CD4-positive, alpha-beta T cell (primary cell): Measurements from ENCODE around the gene FMNL2. TPM values are rescaled to one million over a fixed set of nuclear protein-coding genes. Genes with fewer than 3 reads are reported as not detected.

Experiments used
- ATAC-seq: fragments of 200-7000 bp; cut with Tn5 transposase; one replicate; pipeline ENCODE4 v1.10.0; 2022; ENCODE audit warnings: mild to moderate bottlenecking; ENCODE audit not compliant: poor library complexity
- CTCF ChIA-PET: fragments of 350-600 bp; sonication (Branson Sonifier 250); formaldehyde crosslinking; loops from one replicate; lab custom pipeline; 2021; ENCODE audit warnings: antibody characterized with exemption, inconsistent platforms; lab: Charles Lee
- POLR2A ChIA-PET: fragments of 350-600 bp; sonication (Branson Sonifier 250); formaldehyde crosslinking; loops from one replicate; lab custom pipeline; 2021; ENCODE audit warnings: antibody characterized with exemption, inconsistent platforms; lab: Charles Lee
- DNase-seq, 14 experiments: peaks; one replicate each; pipeline ENCODE4 v3.0.0-alpha.2; 2013 to 2020; ENCODE audit warnings: mixed read lengths in 2 of 14
- H3K27ac ChIP-seq, 2 donors: one replicate each; pipeline versions ENCODE4 v1.5.1 to v1.7.0; 2013; ENCODE audit warnings: low read length in 2 of 2, low read depth in 1 of 2, mild to moderate bottlenecking in 1 of 2
- H3K27me3 ChIP-seq, 2 experiments: 1 replicate in 1 of 2; 2 replicates in 1 of 2; pipeline versions ENCODE4 v1.6.1 to v1.7.0; 2013; ENCODE audit warnings: low read length in 2 of 2, control low read depth in 1 of 2, mild to moderate bottlenecking in 1 of 2, moderate library complexity in 1 of 2; ENCODE audit not compliant: insufficient read depth in 2 of 2, control insufficient read depth in 1 of 2
- H3K36me3 ChIP-seq: one replicate; pipeline ENCODE4 v1.6.1; 2013; ENCODE audit warnings: low read length, control low read depth; ENCODE audit not compliant: insufficient read depth
- H3K4me1 ChIP-seq: one replicate; pipeline ENCODE4 v1.6.1; 2013; ENCODE audit warnings: low read length, control low read depth; ENCODE audit not compliant: insufficient read depth
- H3K4me3 ChIP-seq: one replicate; pipeline ENCODE4 v1.5.1; 2013; ENCODE audit warnings: mild to moderate bottlenecking, low read length, moderate library complexity
- H3K9me3 ChIP-seq, 2 experiments: 1 replicate in 1 of 2; 2 replicates in 1 of 2; pipeline versions ENCODE4 v1.6.1 to v1.7.0; 2013; ENCODE audit warnings: low read length in 2 of 2, mild to moderate bottlenecking in 2 of 2, control low read depth in 1 of 2, moderate library complexity in 1 of 2; ENCODE audit not compliant: control insufficient read depth in 1 of 2, insufficient read depth in 1 of 2
- H3K27ac Mint-ChIP-seq: one replicate; pipeline ENCODE4 v1.8.0; 2020; ENCODE audit warnings: mixed read lengths
- H3K27me3 Mint-ChIP-seq: one replicate; pipeline ENCODE4 v1.8.0; 2021; ENCODE audit warnings: mixed read lengths
- H3K36me3 Mint-ChIP-seq: one replicate; pipeline ENCODE4 v1.8.0; 2021; ENCODE audit warnings: low read depth, mixed read lengths
- H3K4me1 Mint-ChIP-seq: one replicate; pipeline ENCODE4 v1.8.0; 2021; ENCODE audit warnings: low read depth, mixed read lengths
- H3K4me3 Mint-ChIP-seq: one replicate; pipeline ENCODE4 v1.8.0; 2020; ENCODE audit warnings: mild to moderate bottlenecking, mixed read lengths
- H3K9me3 Mint-ChIP-seq: one replicate; pipeline ENCODE4 v1.8.0; 2020; ENCODE audit warnings: mixed read lengths
- CTCF ChIP-seq: fragments of 200-600 bp; IDR thresholded peaks from one replicate; pipeline ENCODE4 v1.8.0; 2022; ENCODE audit warnings: antibody characterized with exemption, mild to moderate bottlenecking
- intact Hi-C, 2 experiments: fragments of 100-400 bp; cut with DNase I in 1 of 2; cut with micrococcal nuclease in 1 of 2; formaldehyde crosslinking; loops; one replicate each; pipeline versions ENCODE4 v1.15.1 to v1.9.0; 2023 to 2025; cut with DNase I, micrococcal nuclease
- total RNA-seq, 174 experiments: library from RNA in 2 of 174; stranded (reverse) in 2 of 174; gene quantifications; one replicate each; pipeline ENCODE4 v1.2.3 and lab custom pipeline; 2021 to 2026

FMNL2 gene
- total RNA-seq, 2 experiments from 2014 or later: 0.30 to 0.31 TPM

DNA sequence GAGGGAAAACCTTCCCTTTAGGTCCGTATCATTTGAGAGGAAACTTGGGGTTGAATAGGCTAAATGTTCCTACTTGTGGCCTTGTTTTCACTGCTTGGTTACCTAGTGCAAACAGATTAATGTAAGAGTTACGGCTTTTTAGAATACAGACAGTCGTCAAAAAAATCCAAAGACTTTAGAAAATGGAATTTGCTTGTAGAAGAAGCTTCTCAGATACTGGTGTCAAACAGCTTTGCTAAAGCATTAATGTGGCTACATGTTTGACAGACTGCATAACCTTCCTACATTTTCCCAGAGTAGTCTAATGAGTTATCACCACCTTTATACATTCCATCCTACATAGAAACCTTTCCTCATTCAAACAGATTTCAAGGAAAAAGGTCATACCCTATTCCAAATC, 114.6 kb downstream of the FMNL2 start:
- Mint-ChIP-seq H3K9me3 (no peaks in the 10 kb centered on the region), H3K27me3 (peaks cover 18% of the 10 kb centered on the region), H3K27ac (no peak overlapping the region), H3K4me1 (no peaks in the 10 kb centered on the region), H3K4me3 (no peak overlapping the region), H3K36me3 (no peaks in the 10 kb centered on the region)
- CTCF ChIA-PET: no interaction called here
- H3K36me3 ChIP-seq: no peaks in the 10 kb centered on the region
- intact Hi-C loops: no loop called here
- no peak overlapping the region for H3K4me3 ChIP-seq
- POLR2A ChIA-PET: no interaction called here
- no peak for TF ChIP-seq CTCF
- H3K27me3 ChIP-seq: peaks cover 0 to 3% of the 10 kb centered on the region in 2 experiments
- no peaks in the 10 kb centered on the region for H3K9me3 ChIP-seq
- H3K4me1 ChIP-seq: no peaks in the 10 kb centered on the region
- H3K27ac ChIP-seq: no peak overlapping the region
- no peak for DNase-seq
- ATAC-seq: no peak

DNA sequence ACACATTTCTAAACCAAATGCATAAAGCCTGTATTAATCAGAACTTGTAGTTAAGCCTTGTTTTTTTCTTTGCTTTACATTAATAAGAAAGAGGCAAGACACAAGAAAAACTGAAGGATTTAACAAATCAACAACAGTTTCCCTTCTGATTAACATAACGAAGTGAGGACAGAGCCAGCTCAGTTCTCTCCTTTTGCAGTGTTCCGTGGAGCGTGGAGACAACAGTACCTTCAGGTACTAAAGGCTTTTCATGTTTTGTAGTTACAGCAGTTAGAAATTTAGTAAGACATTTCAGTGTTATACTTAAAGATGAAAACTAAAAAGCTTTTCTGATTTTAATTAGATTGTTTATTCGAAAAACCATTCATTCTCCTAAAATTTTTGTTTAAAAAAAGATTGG, 115.2 kb downstream of the FMNL2 start:
- no peak for TF ChIP-seq CTCF
- H3K27ac Mint-ChIP-seq: no peak overlapping the region
- H3K27me3 Mint-ChIP-seq: peaks cover 18% of the 10 kb centered on the region
- no peaks in the 10 kb centered on the region for H3K9me3 Mint-ChIP-seq
- no peak overlapping the region for H3K4me3 Mint-ChIP-seq
- POLR2A ChIA-PET: no interaction called here
- no peak overlapping the region for H3K4me3 ChIP-seq
- H3K27ac ChIP-seq: no peak overlapping the region
- no peaks in the 10 kb centered on the region for H3K36me3 ChIP-seq
- CTCF ChIA-PET: no interaction called here
- H3K4me1 ChIP-seq: no peaks in the 10 kb centered on the region
- H3K36me3 Mint-ChIP-seq: no peaks in the 10 kb centered on the region
- ATAC-seq (no peak), DNase-seq (no peak)
- no peaks in the 10 kb centered on the region for H3K4me1 Mint-ChIP-seq
- no peaks in the 10 kb centered on the region for H3K9me3 ChIP-seq
- intact Hi-C loops: no loop called here
- H3K27me3 ChIP-seq: peaks cover 0 to 3% of the 10 kb centered on the region in 2 experiments

- no peaks in the 10 kb centered on the region for H3K36me3 ChIP-seq
- H3K27ac ChIP-seq: no peak overlapping the region
- intact Hi-C loops: no loop called here
- H3K27ac Mint-ChIP-seq: no peak overlapping the region
- TF ChIP-seq CTCF: no peak
- POLR2A ChIA-PET: no interaction called here
- no peak overlapping the region for H3K4me3 ChIP-seq
- H3K9me3 ChIP-seq: no peaks in the 10 kb centered on the region
- no peaks in the 10 kb centered on the region for H3K4me1 Mint-ChIP-seq
- DNase-seq (no peak), ATAC-seq (no peak)
- CTCF ChIA-PET: no interaction called here
- H3K4me1 ChIP-seq: no peaks in the 10 kb centered on the region
- peaks cover 0 to 3% of the 10 kb centered on the region in 2 experiments for H3K27me3 ChIP-seq
- H3K36me3 Mint-ChIP-seq: no peaks in the 10 kb centered on the region
- no peaks in the 10 kb centered on the region for H3K9me3 Mint-ChIP-seq
- peaks cover 18% of the 10 kb centered on the region for H3K27me3 Mint-ChIP-seq
- no peak overlapping the region for H3K4me3 Mint-ChIP-seq
Measured at GRCh38 chr2:152452256-152452973, 117.4 kb downstream of the FMNL2 start.
